HG02840 (cell line): ENCODE results near the gene EEF2K.
"Not testable (repeated sequence)": the region's sequence is repeated elsewhere in the genome, so short reads cannot be mapped to it uniquely, and the experiment has no call there.

Source experiments
- ATAC-seq: cut with Tn5 transposase; IDR thresholded peaks from one replicate; pipeline ENCODE4 v1.9.1; 2021; ENCODE audit warnings: mild to moderate bottlenecking, moderate library complexity, moderate number of reproducible peaks; ENCODE audit not compliant: unreplicated experiment, low FRiP score

The EEF2K gene

GRCh38 chr16:22189473-22190080, 16.5 kb upstream of the EEF2K start:
- ATAC-seq: no peak

GRCh38 chr16:22190081-22190775, 15.8 kb upstream of the EEF2K start:
- ATAC-seq: peak; percentile 66

- ATAC-seq: peak; percentile 44
These were observed 15.1 kb upstream of the EEF2K start for GRCh38 chr16:22190776-22191531.

- no peak for ATAC-seq
These were observed 14.4 kb upstream of the EEF2K start for GRCh38 chr16:22191532-22192260.

GRCh38 chr16:22192261-22193062, 13.6 kb upstream of the EEF2K start:
- ATAC-seq: peak; percentile 18

- no peak for ATAC-seq
These were observed 13.0 kb upstream of the EEF2K start for GRCh38 chr16:22193063-22193411.

GRCh38 chr16:22194707-22195444, 11.2 kb upstream of the EEF2K start:
- ATAC-seq: no peak

- ATAC-seq: no peak
These were observed 10.7 kb upstream of the EEF2K start for GRCh38 chr16:22195445-22195694.

GRCh38 chr16:22195695-22196558, 10.2 kb upstream of the EEF2K start:
- peak; percentile 39 for ATAC-seq

- not testable (repeated sequence) for ATAC-seq
These were observed 9.4 kb upstream of the EEF2K start for GRCh38 chr16:22196559-22197168.

- ATAC-seq: no peak
These were observed 7.4 kb upstream of the EEF2K start for GRCh38 chr16:22198547-22199293.

- no peak for ATAC-seq
These were observed 3.8 kb upstream of the EEF2K start for GRCh38 chr16:22202261-22202637.

- no peak for ATAC-seq
These were observed 3.0 kb upstream of the EEF2K start for GRCh38 chr16:22203091-22203490.

GRCh38 chr16:22204091-22204655, 1.9 kb upstream of the EEF2K start:
- no peak for ATAC-seq

- no peak for ATAC-seq
These were observed 483 bp upstream of the EEF2K start for GRCh38 chr16:22205577-22206012.

- ATAC-seq: peak; percentile 35
These were observed 1.0 kb downstream of the EEF2K start for GRCh38 chr16:22206842-22207714.
